ENCODE measurements around the gene GLE1.

- TF ChIP-seq CTCF (IDR thresholded peaks at IDR 0.05; ENCODE audit: insufficient read depth, low read length): no peak
- no peak for TF ChIP-seq REST (IDR thresholded peaks at IDR 0.05; ENCODE audit: insufficient replicate concordance, low read depth)
- TF ChIP-seq POLR2AphosphoS5 (IDR thresholded peaks at IDR 0.05; ENCODE audit: low read depth): no peak
Observed at GRCh38 chr9:128512820-128513219, 8.3 kb downstream of the GLE1 start.

Data from HL-60 (cell line).